EH (cell line): ENCODE measurements around the gene ZIC4.
A peak's percentile ranks its signal among the peaks of the same experiment; 100 is the strongest.

Experiments
- DNase-seq: peaks from one replicate; pipeline ENCODE4 v3.0.0-alpha.2; 2015; ENCODE audit warnings: low read depth

Gene ZIC4

GRCh38 chr3:147390589-147391569 lies 15.5 kb downstream of the ZIC4 start:
- no peak for DNase-seq

GRCh38 chr3:147389717-147390116 lies 16.6 kb downstream of the ZIC4 start:
- DNase-seq = no peak

GRCh38 chr3:147388700-147389580 lies 17.4 kb downstream of the ZIC4 start:
- no peak for DNase-seq

GRCh38 chr3:147387885-147388699 lies 18.3 kb downstream of the ZIC4 start:
- DNase-seq = no peak

- DNase-seq = no peak
Observed at GRCh38 chr3:147387291-147387884, 19.0 kb downstream of the ZIC4 start.

- no peak for DNase-seq
Observed at GRCh38 chr3:147385059-147386012, 21.0 kb downstream of the ZIC4 start.

GRCh38 chr3:147384210-147385058 lies 21.9 kb downstream of the ZIC4 start:
- DNase-seq = no peak

- no peak for DNase-seq
Observed at GRCh38 chr3:147383617-147384016, 22.7 kb downstream of the ZIC4 start.

- DNase-seq = no peak
Observed at GRCh38 chr3:147381596-147381995, 24.7 kb downstream of the ZIC4 start.

GRCh38 chr3:147380977-147381376 lies 25.4 kb downstream of the ZIC4 start:
- DNase-seq = no peak

GRCh38 chr3:147380387-147380951 lies 25.9 kb downstream of the ZIC4 start:
- DNase-seq = no peak

- no peak for DNase-seq
Observed at GRCh38 chr3:147379651-147380050, 26.7 kb downstream of the ZIC4 start.

GRCh38 chr3:147377412-147378367 lies 28.7 kb downstream of the ZIC4 start:
- DNase-seq = peak; percentile 31

- no peak for DNase-seq
Observed at GRCh38 chr3:147373301-147373700, 33.0 kb downstream of the ZIC4 start.

- DNase-seq = no peak
Observed at GRCh38 chr3:147372525-147373027, 33.8 kb downstream of the ZIC4 start.

- DNase-seq = no peak
Observed at GRCh38 chr3:147371771-147372340, 34.5 kb downstream of the ZIC4 start.

- no peak for DNase-seq
Observed at GRCh38 chr3:147371140-147371539, 35.2 kb downstream of the ZIC4 start.
